ENCODE results near the gene MME.

GRCh38 chr3:155102329-155102728 is 22.2 kb downstream of the MME start:
- TF ChIP-seq CTCF (IDR thresholded peaks at IDR 0.05; ENCODE audit: low read depth, low read length) (no peak), EZH2phosphoT487 (IDR thresholded peaks at IDR 0.05; ENCODE audit: low read depth) (no peak)
